ENCODE measurements around the gene MEIOB.
A peak's percentile ranks its signal among the peaks of the same experiment; 100 is the strongest.

Gene MEIOB

GRCh38 chr16:1863681-1864460 lies 8.1 kb downstream of the MEIOB start:
- TF ChIP-seq CTCF (IDR thresholded peaks at IDR 0.05): peak in 1 of 2 experiments; percentile 56
- intact Hi-C loops (cut with DNase I; ENCODE audit: low total_unique reads): loop anchor here (5.0 kb wide), 1 partner anchor 68 kb away; no protein-coding TSS in a partner anchor
- no peaks in the 10 kb centered on the region for H3K9me3 ChIP-seq
- H3K4me3 ChIP-seq: no peak overlapping the region
- H3K4me1 ChIP-seq: no peaks in the 10 kb centered on the region
- H3K27ac ChIP-seq: no peak overlapping the region
- H3K27me3 ChIP-seq: peaks cover 0 to 36% of the 10 kb centered on the region in 2 donors
- no peaks in the 10 kb centered on the region for H3K36me3 ChIP-seq
- no peak for DNase-seq

GRCh38 chr16:1862394-1862793 lies 9.6 kb downstream of the MEIOB start:
- no peaks in the 10 kb centered on the region for H3K9me3 ChIP-seq
- peaks cover 0 to 46% of the 10 kb centered on the region in 2 donors for H3K27me3 ChIP-seq
- no peaks in the 10 kb centered on the region for H3K4me1 ChIP-seq
- intact Hi-C loops (cut with DNase I; ENCODE audit: low total_unique reads): loop anchor here (5.0 kb wide), 1 partner anchor 70 kb away; no protein-coding TSS in a partner anchor
- DNase-seq: no peak
- no peak for TF ChIP-seq CTCF (IDR thresholded peaks at IDR 0.05)
- H3K27ac ChIP-seq: no peak overlapping the region
- H3K4me3 ChIP-seq: no peak overlapping the region
- no peaks in the 10 kb centered on the region for H3K36me3 ChIP-seq

- Histone ChIP-seq H3K4me1 (no peaks in the 10 kb centered on the region), H3K27me3 (peaks cover 0 to 50% of the 10 kb centered on the region in 2 donors), H3K27ac (no peak overlapping the region), H3K36me3 (no peaks in the 10 kb centered on the region), H3K9me3 (no peaks in the 10 kb centered on the region), H3K4me3 (no peak overlapping the region)
- TF ChIP-seq CTCF (IDR thresholded peaks at IDR 0.05): no peak
- DNase-seq: no peak
- intact Hi-C loops (cut with DNase I; ENCODE audit: low total_unique reads): loop anchor here (5.0 kb wide), 1 partner anchor 71 kb away; no protein-coding TSS in a partner anchor
Observed at GRCh38 chr16:1861730-1862129, 10.2 kb downstream of the MEIOB start.

GRCh38 chr16:1859650-1860049 lies 12.3 kb downstream of the MEIOB start:
- H3K9me3 ChIP-seq: no peaks in the 10 kb centered on the region
- H3K4me1 ChIP-seq: no peaks in the 10 kb centered on the region
- no peak overlapping the region for H3K4me3 ChIP-seq
- intact Hi-C loops (cut with DNase I; ENCODE audit: low total_unique reads): loop anchor here (5.0 kb wide), 1 partner anchor 73 kb away; no protein-coding TSS in a partner anchor
- no peak for DNase-seq
- H3K27ac ChIP-seq: no peak overlapping the region
- peaks cover 0 to 47% of the 10 kb centered on the region in 2 donors for H3K27me3 ChIP-seq
- no peak for TF ChIP-seq CTCF (IDR thresholded peaks at IDR 0.05)
- no peaks in the 10 kb centered on the region for H3K36me3 ChIP-seq

GRCh38 chr16:1858189-1858865 lies 13.6 kb downstream of the MEIOB start:
- DNase-seq: no peak
- H3K4me3 ChIP-seq: no peak overlapping the region
- H3K9me3 ChIP-seq: no peaks in the 10 kb centered on the region
- peaks cover 0 to 51% of the 10 kb centered on the region in 2 donors for H3K27me3 ChIP-seq
- no peaks in the 10 kb centered on the region for H3K4me1 ChIP-seq
- no peaks in the 10 kb centered on the region for H3K36me3 ChIP-seq
- intact Hi-C loops (cut with DNase I; ENCODE audit: low total_unique reads): no loop called here
- H3K27ac ChIP-seq: no peak overlapping the region
- TF ChIP-seq CTCF (IDR thresholded peaks at IDR 0.05): no peak

Measured in tibial artery (tissue), 4 donors.